IMR-90 (cell line): ENCODE results near the gene PEAK3. TPM values are rescaled to one million over a fixed set of nuclear protein-coding genes. Genes with fewer than 3 reads are reported as not detected.

Experiments used
- ATAC-seq: fragments of 200-7000 bp; cut with Tn5 transposase; 2 replicates; pipeline ENCODE4 v1.9.1; 2020; ENCODE audit warnings: low read depth, mild to moderate bottlenecking, moderate library complexity
- BruUV-seq: library from RNA; stranded (reverse); fragments of 400-500 nt; replicated peaks from 2 replicates; lab custom pipeline; 2021; lab: Mats Ljungman, UMichigan
- CTCF ChIA-PET: fragments of 300-600 bp; formaldehyde crosslinking; extraction: SDS; loops from one replicate; lab custom pipeline; 2021; ENCODE audit warnings: antibody characterized with exemption; lab: Yijun Ruan, JAX
- POLR2A ChIA-PET: fragments of 300-600 bp; sonication (Branson Sonifier 250); formaldehyde crosslinking; loops from one replicate; lab custom pipeline; 2022; ENCODE audit warnings: antibody characterized with exemption; ENCODE audit not compliant: unreplicated experiment; lab: Charles Lee
- DNase-seq: peaks from one replicate; pipeline ENCODE4 v3.0.0; 2013
- H2AFZ ChIP-seq: replicated peaks from 2 replicates; pipeline ENCODE3; 2013; ENCODE audit warnings: low read length, mild to moderate bottlenecking; ENCODE audit not compliant: poor library complexity
- H2AK5ac ChIP-seq: 2 replicates; pipeline ENCODE4 v1.6.1; 2013; ENCODE audit warnings: low read depth, low read length, inconsistent platforms
- H2AK9ac ChIP-seq: replicated peaks from 2 replicates; pipeline ENCODE3; 2013; ENCODE audit warnings: mild to moderate bottlenecking, low read depth, low read length, moderate library complexity; ENCODE audit not compliant: poor library complexity
- H2BK120ac ChIP-seq: 2 replicates; pipeline ENCODE4 v1.6.1; 2013; ENCODE audit warnings: low read depth, low read length, inconsistent platforms
- H2BK15ac ChIP-seq: 3 replicates; pipeline ENCODE4 v1.6.1; 2013; ENCODE audit warnings: low read depth, low read length, inconsistent platforms
- H2BK20ac ChIP-seq: 2 replicates; pipeline ENCODE4 v1.6.1; 2013; ENCODE audit warnings: low read depth, mild to moderate bottlenecking, inconsistent platforms, low read length, moderate library complexity
- H2BK5ac ChIP-seq: 2 replicates; pipeline ENCODE4 v1.6.1; 2013; ENCODE audit warnings: mild to moderate bottlenecking, low read depth, low read length, inconsistent platforms; ENCODE audit not compliant: poor library complexity, severe bottlenecking
- H3K14ac ChIP-seq: replicated peaks from 2 replicates; pipeline ENCODE4 v1.6.1; 2013; ENCODE audit warnings: low read depth, low read length, inconsistent platforms
- H3K18ac ChIP-seq: 2 replicates; pipeline ENCODE4 v1.6.1; 2013; ENCODE audit warnings: low read depth, low read length, control low read depth
- H3K23ac ChIP-seq: 2 replicates; pipeline ENCODE4 v1.6.1; 2013; ENCODE audit warnings: low read depth, low read length, inconsistent platforms
- H3K27ac ChIP-seq: 2 replicates; pipeline ENCODE4 v1.5.1; 2013; ENCODE audit warnings: mild to moderate bottlenecking, control low read depth, low read length; ENCODE audit not compliant: insufficient read depth
- H3K27me3 ChIP-seq: 2 replicates; pipeline ENCODE4 v1.6.1; 2013; ENCODE audit warnings: low read length; ENCODE audit not compliant: control insufficient read depth, insufficient read depth
- H3K36me3 ChIP-seq: 2 replicates; pipeline ENCODE4 v1.6.1; 2013; ENCODE audit warnings: low read length, mixed read lengths; ENCODE audit not compliant: control insufficient read depth, insufficient read depth
- H3K4ac ChIP-seq: 2 replicates; pipeline ENCODE4 v1.6.1; 2013; ENCODE audit warnings: low read depth, low read length, inconsistent platforms
- H3K4me1 ChIP-seq: 2 replicates; pipeline ENCODE4 v1.6.1; 2013; ENCODE audit warnings: low read length, mixed read lengths; ENCODE audit not compliant: control insufficient read depth, insufficient read depth
- H3K4me2 ChIP-seq: 2 replicates; pipeline ENCODE4 v1.6.1; 2013; ENCODE audit warnings: low read depth, mild to moderate bottlenecking, control low read depth, low read length, moderate library complexity
- H3K4me3 ChIP-seq: 2 replicates; pipeline ENCODE4 v1.5.1; 2013; ENCODE audit warnings: low read depth, mild to moderate bottlenecking, control low read depth, low read length, moderate library complexity; ENCODE audit not compliant: insufficient read depth
- H3K56ac ChIP-seq: 2 replicates; pipeline ENCODE4 v1.6.1; 2013; ENCODE audit warnings: low read length, inconsistent platforms; ENCODE audit not compliant: insufficient read depth; ENCODE audit errors: extremely low read depth
- H3K79me1 ChIP-seq, 2 experiments: 2 replicates each; pipeline ENCODE4 v1.6.1; 2013; ENCODE audit warnings: low read length in 2 of 2, inconsistent platforms in 1 of 2, low read depth in 1 of 2
- H3K9ac ChIP-seq: 2 replicates; pipeline ENCODE4 v1.6.1; 2013; ENCODE audit warnings: low read depth, low read length, control low read depth
- H3K9me1 ChIP-seq: 2 replicates; pipeline ENCODE4 v1.6.1; 2013; ENCODE audit warnings: low read length, inconsistent platforms; ENCODE audit not compliant: insufficient read depth
- H3K9me3 ChIP-seq: 2 replicates; pipeline ENCODE4 v1.6.1; 2013; ENCODE audit warnings: low read length; ENCODE audit not compliant: control insufficient read depth, insufficient read depth
- H4K20me1 ChIP-seq: 2 replicates; pipeline ENCODE4 v1.6.1; 2013; ENCODE audit warnings: low read length, inconsistent platforms; ENCODE audit not compliant: insufficient read depth
- H4K5ac ChIP-seq: 2 replicates; pipeline ENCODE4 v1.6.1; 2013; ENCODE audit warnings: mild to moderate bottlenecking, low read depth, low read length, control low read depth
- H4K8ac ChIP-seq, 2 experiments: 2 replicates each; pipeline ENCODE4 v1.6.1; 2013; ENCODE audit warnings: low read depth in 2 of 2, low read length in 2 of 2, control low read depth in 1 of 2, inconsistent platforms in 1 of 2
- H4K91ac ChIP-seq: 2 replicates; pipeline ENCODE4 v1.6.1; 2013; ENCODE audit warnings: low read depth, low read length, inconsistent platforms; ENCODE audit not compliant: insufficient read depth
- MAFK ChIP-seq: IDR thresholded peaks from 2 replicates; pipeline ENCODE4 v1.6.1; 2012; ENCODE audit warnings: low read depth, low read length, improper control_type of control experiment
- SMC3 ChIP-seq: fragments of 150-350 bp; IDR thresholded peaks from 2 replicates; pipeline ENCODE4 v1.6.1; 2016; ENCODE audit warnings: low read depth, mild to moderate bottlenecking, antibody characterized with exemption, low read length, moderate library complexity
- WGBS, 2 experiments: methylation state at CpG; one replicate each; pipeline versions ENCODE4 v1.1.5 to v1.1.7; 2013; ENCODE audit warnings: missing lambda C conversion rate in 2 of 2; ENCODE audit not compliant: insufficient read length in 1 of 2; ENCODE audit errors: extremely low coverage in 2 of 2; 5-methylcytosine and 5-hydroxymethylcytosine counted together
- dilution Hi-C: fragments of 300-500 bp; cut with HindIII; formaldehyde crosslinking; loops from one replicate; pipeline ENCODE4 v1.14.3; 2018; ENCODE audit warnings: low sequenced_read_pairs; ENCODE audit not compliant: unreplicated experiment
- in situ Hi-C: fragments of 300-500 bp; cut with MboI; formaldehyde crosslinking; loops from 3 replicates; pipeline ENCODE4 v1.14.3; 2019; ENCODE audit warnings: low sequenced_read_pairs, inconsistent platforms, mixed read lengths
- intact Hi-C: fragments of 100-400 bp; cut with micrococcal nuclease; formaldehyde crosslinking; loops from 2 replicates; pipeline ENCODE4 v1.10.0; 2022
- polyA plus RNA-seq, 3 experiments: library from polyadenylated mRNA; depleted of rRNA; stranded (reverse); fragments of >200 nt; gene quantifications; 2 replicates each; pipeline ENCODE4 v1.2.3, GENCODE V29; 2012; ENCODE audit warnings: low replicate concordance in 1 of 3
- total RNA-seq: library from RNA; depleted of rRNA; stranded (reverse); fragments of >200 nt; gene quantifications from 2 replicates; pipeline ENCODE4 v1.2.3, GENCODE V29; 2012
- TF ChIP-seq, protein P1 (sequence below): fragments of 150-350 bp; IDR thresholded peaks from 2 replicates; pipeline ENCODE4 v1.6.1; 2017; ENCODE audit warnings: mild to moderate bottlenecking, antibody characterized with exemption, low read length, low read depth

The PEAK3 gene
- total and polyA plus RNA-seq, 2 of the 4 experiments (the other 2 are of a cell fraction), result under 0.01 to 0.09 TPM

DNA sequence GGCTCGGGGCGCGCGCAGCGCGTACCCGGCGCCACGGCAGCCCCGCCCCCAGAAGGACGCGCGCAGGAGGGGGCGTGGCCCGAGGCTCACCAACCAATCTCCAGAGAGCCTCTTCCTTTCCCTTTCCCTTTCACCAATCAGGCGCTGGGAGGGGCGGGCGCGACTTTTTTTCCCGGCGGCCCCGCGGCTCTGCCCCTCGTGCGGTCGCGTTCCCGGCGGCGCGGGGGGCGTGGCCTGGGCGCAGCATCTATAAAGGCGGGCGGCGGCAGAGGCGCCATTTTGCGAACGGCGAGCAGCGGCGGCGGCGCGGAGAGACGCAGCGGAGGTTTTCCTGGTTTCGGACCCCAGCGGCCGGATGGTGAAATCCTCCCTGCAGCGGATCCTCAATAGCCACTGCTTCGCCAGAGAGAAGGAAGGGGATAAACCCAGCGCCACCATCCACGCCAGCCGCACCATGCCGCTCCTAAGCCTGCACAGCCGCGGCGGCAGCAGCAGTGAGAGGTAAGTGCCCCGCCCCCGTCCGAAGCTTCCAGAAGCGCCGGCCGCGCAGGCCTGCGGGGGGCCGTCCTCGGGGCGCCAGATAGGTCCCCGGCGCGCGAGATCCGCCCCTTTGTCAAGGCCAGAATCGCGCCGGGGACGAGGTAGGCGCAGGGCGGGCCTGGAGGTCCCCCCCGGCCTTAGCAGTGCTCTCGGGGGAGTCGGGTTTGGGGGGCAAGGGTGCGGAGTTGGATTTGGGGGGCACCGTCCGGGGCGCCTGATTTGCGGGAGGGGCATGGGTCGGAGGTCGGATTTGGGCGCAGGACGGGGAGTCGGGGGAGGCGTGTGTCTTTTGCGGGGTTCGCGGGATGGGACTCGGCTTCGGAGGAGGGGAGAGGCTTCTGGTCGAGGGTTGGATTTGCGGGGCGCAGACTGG is 12.5 kb downstream of the PEAK3 start (continued):
- TF ChIP-seq, protein P1, sequence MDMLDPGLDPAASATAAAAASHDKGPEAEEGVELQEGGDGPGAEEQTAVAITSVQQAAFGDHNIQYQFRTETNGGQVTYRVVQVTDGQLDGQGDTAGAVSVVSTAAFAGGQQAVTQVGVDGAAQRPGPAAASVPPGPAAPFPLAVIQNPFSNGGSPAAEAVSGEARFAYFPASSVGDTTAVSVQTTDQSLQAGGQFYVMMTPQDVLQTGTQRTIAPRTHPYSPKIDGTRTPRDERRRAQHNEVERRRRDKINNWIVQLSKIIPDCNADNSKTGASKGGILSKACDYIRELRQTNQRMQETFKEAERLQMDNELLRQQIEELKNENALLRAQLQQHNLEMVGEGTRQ, result peak; percentile 63
- no peak for TF ChIP-seq MAFK

DNA sequence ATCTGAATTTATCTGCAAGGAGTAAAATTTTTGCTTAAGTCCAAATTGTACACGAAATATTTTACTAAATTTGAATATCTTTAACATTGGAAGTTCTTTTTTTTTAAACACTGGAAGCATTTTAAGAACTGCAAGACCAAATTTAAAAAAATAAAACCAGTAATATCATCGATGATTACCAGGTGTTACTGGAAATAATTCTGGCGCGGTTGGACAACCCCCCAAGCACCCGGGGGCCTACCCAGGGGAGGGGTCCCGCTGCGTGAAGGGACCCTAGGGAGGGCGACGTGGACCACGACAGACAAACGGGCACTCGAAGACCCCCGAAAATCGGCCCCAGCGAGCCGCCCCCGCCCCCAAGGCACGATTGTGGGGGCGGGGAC is 13.1 kb downstream of the PEAK3 start:
- peak overlapping the region; percentile 56 to 95 for H4K8ac ChIP-seq
- no peak overlapping the region; the same call in 1 of the 2 replicates for H3K56ac ChIP-seq
- H3K18ac ChIP-seq, result peak overlapping the region; percentile 54; the same call in 1 of the 2 replicates
- TF ChIP-seq SMC3, result no peak
- H3K4ac ChIP-seq, result peak overlapping the region; percentile 84
- peak overlapping the region; percentile 64; the same call in 1 of the 2 replicates for H3K4me2 ChIP-seq
- peak overlapping the region; percentile 93 for H3K14ac ChIP-seq
- H3K9ac ChIP-seq, result peak overlapping the region; percentile 57; the same call in 1 of the 2 replicates
- no peaks in the 10 kb centered on the region for H3K9me3 ChIP-seq
- H2BK20ac ChIP-seq, result no peak overlapping the region
- H3K4me3 ChIP-seq, result peak overlapping the region; percentile 72
- H3K27me3 ChIP-seq, result no peaks in the 10 kb centered on the region
- H3K4me1 ChIP-seq, result peaks cover 14% of the 10 kb centered on the region
- H2AK5ac ChIP-seq, result peak overlapping the region; percentile 73; the same call in 1 of the 2 replicates
- ChIA-PET CTCF (no interaction called here), POLR2A (no interaction called here)
- H2BK5ac ChIP-seq, result peak overlapping the region; percentile 59
- peaks cover 46% of the 10 kb centered on the region for H4K20me1 ChIP-seq
- H4K5ac ChIP-seq, result peak overlapping the region; percentile 91
- in situ Hi-C loops, result no loop called here
- H3K23ac ChIP-seq, result peak overlapping the region; percentile 56; the same call in 1 of the 2 replicates
- peak overlapping the region; percentile 52; the same call in 1 of the 2 replicates for H4K91ac ChIP-seq
- H2BK15ac ChIP-seq, result peak overlapping the region; percentile 48; the same call in 1 of the 3 replicates
- no peak for ATAC-seq
- H3K79me1 ChIP-seq, result peaks cover under 1 to 29% of the 10 kb centered on the region in 2 experiments; a peak in 3 of 4 replicates
- H3K9me1 ChIP-seq, result no peaks in the 10 kb centered on the region; the same call in 1 of the 2 replicates
- no peak for DNase-seq
- peak overlapping the region; percentile 96 for H2AFZ ChIP-seq
- H3K36me3 ChIP-seq, result peaks cover 19% of the 10 kb centered on the region
- WGBS, 2 experiments, result 0% methylated on average over 15 of the region's 19 CpGs; no CpG with 5 or more reads in 1 of the 2 experiments
- H3K27ac ChIP-seq, result peak overlapping the region; percentile 69
- peak overlapping the region; percentile 88 for H2AK9ac ChIP-seq
- intact Hi-C loops, result no loop called here
- H2BK120ac ChIP-seq, result no peak overlapping the region
- dilution Hi-C loops, result no loop called here
- BruUV-seq, result no TSS peak
